ENCODE data around the gene FER1L5.

Gene FER1L5

GRCh38 chr2:96618596-96619283 is 23.8 kb upstream of the FER1L5 start:
- Histone ChIP-seq H3K4me1 (ENCODE audit: insufficient read depth, low read length, poor library complexity, severe bottlenecking) (peaks cover 12% of the 10 kb centered on the region), H2AFZ (ENCODE audit: low read length) (no peak overlapping the region), H3K9me2 (replicated peaks; ENCODE audit: low read depth, low read length) (no peaks in the 10 kb centered on the region), H3F3A (ENCODE audit: low read depth) (no peaks in the 10 kb centered on the region; the same call in 1 of the 2 replicates), H3K4me2 (ENCODE audit: low read depth, low read length, poor library complexity, severe bottlenecking) (no peak overlapping the region), H3K27me3 (ENCODE audit: insufficient read depth, low read length, poor library complexity, severe bottlenecking) (no peaks in the 10 kb centered on the region), H3K9ac (ENCODE audit: low read depth, low read length, poor library complexity, severe bottlenecking) (no peak overlapping the region), H3K36me3 (ENCODE audit: insufficient read depth, low read length) (peaks cover 39% of the 10 kb centered on the region), H3K79me2 (ENCODE audit: insufficient read depth, low read length) (no peaks in the 10 kb centered on the region), H4K20me1 (ENCODE audit: insufficient read depth, low read length, poor library complexity, severe bottlenecking) (peaks cover 4% of the 10 kb centered on the region), H3K4me3 (ENCODE audit: low read length, poor library complexity, severe bottlenecking) (no peak overlapping the region), H3K9me3 (ENCODE audit: insufficient read depth, low read depth, low read length) (no peaks in the 10 kb centered on the region)
- no peak for TF ChIP-seq EZH2phosphoT487 (IDR thresholded peaks at IDR 0.05; ENCODE audit: borderline replicate concordance)
- no peak for TF ChIP-seq CTCF (conservative IDR thresholded peaks at IDR 0.05; ENCODE audit: low read length)

- no peaks in the 10 kb centered on the region for H3K27me3 ChIP-seq (ENCODE audit: insufficient read depth, low read length, poor library complexity, severe bottlenecking)
- H3K4me3 ChIP-seq (ENCODE audit: low read length, poor library complexity, severe bottlenecking): no peak overlapping the region
- TF ChIP-seq CTCF (conservative IDR thresholded peaks at IDR 0.05; ENCODE audit: low read length): no peak
- H3K4me2 ChIP-seq (ENCODE audit: low read depth, low read length, poor library complexity, severe bottlenecking): no peak overlapping the region
- no peaks in the 10 kb centered on the region for H3F3A ChIP-seq (ENCODE audit: low read depth)
- H3K4me1 ChIP-seq (ENCODE audit: insufficient read depth, low read length, poor library complexity, severe bottlenecking): peaks cover 7% of the 10 kb centered on the region
- no peaks in the 10 kb centered on the region for H3K9me2 ChIP-seq (replicated peaks; ENCODE audit: low read depth, low read length)
- no peaks in the 10 kb centered on the region for H4K20me1 ChIP-seq (ENCODE audit: insufficient read depth, low read length, poor library complexity, severe bottlenecking)
- H2AFZ ChIP-seq (ENCODE audit: low read length): no peak overlapping the region
- H3K36me3 ChIP-seq (ENCODE audit: insufficient read depth, low read length): peaks cover 29% of the 10 kb centered on the region; the same call in 1 of the 2 replicates
- no peaks in the 10 kb centered on the region for H3K9me3 ChIP-seq (ENCODE audit: insufficient read depth, low read depth, low read length)
- peaks cover 7% of the 10 kb centered on the region; the same call in 1 of the 2 replicates for H3K79me2 ChIP-seq (ENCODE audit: insufficient read depth, low read length)
- no peak overlapping the region for H3K9ac ChIP-seq (ENCODE audit: low read depth, low read length, poor library complexity, severe bottlenecking)
Observed at GRCh38 chr2:96622544-96622943, 20.0 kb upstream of the FER1L5 start.

DNA sequence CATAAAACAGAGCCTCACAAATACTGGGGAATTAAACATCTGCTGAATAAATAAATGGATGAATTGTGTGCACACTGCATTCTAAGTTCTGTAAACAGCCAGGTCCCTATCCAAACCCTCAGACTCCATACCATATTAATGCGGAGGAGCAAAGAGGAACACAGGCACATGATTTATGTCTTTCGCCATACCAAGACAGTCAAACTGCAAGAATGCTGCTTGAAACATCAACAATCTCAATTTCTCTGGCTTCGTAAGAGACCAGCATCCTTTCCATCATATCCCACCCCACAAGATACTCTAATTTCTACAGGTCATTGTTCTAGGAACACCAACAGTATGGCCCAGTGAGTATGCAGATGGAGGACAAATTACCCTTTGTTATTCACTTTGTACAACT is 19.4 kb upstream of the FER1L5 start:
- Histone ChIP-seq H4K20me1 (ENCODE audit: insufficient read depth, low read length, poor library complexity, severe bottlenecking) (no peaks in the 10 kb centered on the region), H3K79me2 (ENCODE audit: insufficient read depth, low read length) (peaks cover 7% of the 10 kb centered on the region; the same call in 1 of the 2 replicates), H3K4me1 (ENCODE audit: insufficient read depth, low read length, poor library complexity, severe bottlenecking) (peaks cover 7% of the 10 kb centered on the region), H3K9me2 (replicated peaks; ENCODE audit: low read depth, low read length) (no peaks in the 10 kb centered on the region), H2AFZ (ENCODE audit: low read length) (no peak overlapping the region), H3F3A (ENCODE audit: low read depth) (no peaks in the 10 kb centered on the region), H3K4me3 (ENCODE audit: low read length, poor library complexity, severe bottlenecking) (no peak overlapping the region), H3K4me2 (ENCODE audit: low read depth, low read length, poor library complexity, severe bottlenecking) (no peak overlapping the region), H3K27me3 (ENCODE audit: insufficient read depth, low read length, poor library complexity, severe bottlenecking) (no peaks in the 10 kb centered on the region), H3K9ac (ENCODE audit: low read depth, low read length, poor library complexity, severe bottlenecking) (no peak overlapping the region), H3K9me3 (ENCODE audit: insufficient read depth, low read depth, low read length) (no peaks in the 10 kb centered on the region), H3K36me3 (ENCODE audit: insufficient read depth, low read length) (peaks cover 35% of the 10 kb centered on the region; the same call in 1 of the 2 replicates)
- TF ChIP-seq EZH2phosphoT487 (IDR thresholded peaks at IDR 0.05; ENCODE audit: borderline replicate concordance): no peak
- no peak for TF ChIP-seq CTCF (conservative IDR thresholded peaks at IDR 0.05; ENCODE audit: low read length)

Measured in Loucy (cell line).